ENCODE results near the gene TUBB6.

Gene TUBB6

GRCh38 chr18:12290086-12290485 lies 18.0 kb upstream of the TUBB6 start:
- in situ Hi-C loops (cut with HindIII; ENCODE audit: low sequenced_read_pairs): no loop called here

GRCh38 chr18:12291161-12291560 lies 16.9 kb upstream of the TUBB6 start:
- in situ Hi-C loops (cut with HindIII; ENCODE audit: low sequenced_read_pairs): no loop called here

- in situ Hi-C loops (cut with HindIII; ENCODE audit: low sequenced_read_pairs): no loop called here
These were observed 16.4 kb upstream of the TUBB6 start for GRCh38 chr18:12291690-12292089.

- in situ Hi-C loops (cut with HindIII; ENCODE audit: low sequenced_read_pairs): no loop called here
These were observed 14.2 kb upstream of the TUBB6 start for GRCh38 chr18:12293831-12294230.

- in situ Hi-C loops (cut with HindIII; ENCODE audit: low sequenced_read_pairs): no loop called here
These were observed 12.5 kb upstream of the TUBB6 start for GRCh38 chr18:12295389-12296086.

GRCh38 chr18:12296087-12296403 lies 12.0 kb upstream of the TUBB6 start:
- in situ Hi-C loops (cut with HindIII; ENCODE audit: low sequenced_read_pairs): no loop called here

- in situ Hi-C loops (cut with HindIII; ENCODE audit: low sequenced_read_pairs): no loop called here
These were observed 11.6 kb upstream of the TUBB6 start for GRCh38 chr18:12296457-12296856.

GRCh38 chr18:12299862-12300261 lies 8.2 kb upstream of the TUBB6 start:
- in situ Hi-C loops (cut with HindIII; ENCODE audit: low sequenced_read_pairs): no loop called here

- in situ Hi-C loops (cut with HindIII; ENCODE audit: low sequenced_read_pairs): no loop called here
These were observed 6.6 kb upstream of the TUBB6 start for GRCh38 chr18:12301263-12302005.

- in situ Hi-C loops (cut with HindIII; ENCODE audit: low sequenced_read_pairs): no loop called here
These were observed 5.5 kb upstream of the TUBB6 start for GRCh38 chr18:12302391-12303147.

- in situ Hi-C loops (cut with HindIII; ENCODE audit: low sequenced_read_pairs): loop anchor here (5.0 kb wide), 2 partner anchors 62 to 232 kb away; no protein-coding TSS in a partner anchor
These were observed 3.5 kb upstream of the TUBB6 start for GRCh38 chr18:12304351-12305210.

- in situ Hi-C loops (cut with HindIII; ENCODE audit: low sequenced_read_pairs): loop anchor here (5.0 kb wide), 2 partner anchors 63 to 233 kb away; no protein-coding TSS in a partner anchor
These were observed 2.8 kb upstream of the TUBB6 start for GRCh38 chr18:12305211-12305610.

GRCh38 chr18:12305930-12306629 lies 2.0 kb upstream of the TUBB6 start:
- in situ Hi-C loops (cut with HindIII; ENCODE audit: low sequenced_read_pairs): loop anchor here (5.0 kb wide), 2 partner anchors 64 to 234 kb away; no protein-coding TSS in a partner anchor

GRCh38 chr18:12306752-12307700 lies 1.0 kb upstream of the TUBB6 start:
- in situ Hi-C loops (cut with HindIII; ENCODE audit: low sequenced_read_pairs): loop anchor here (5.0 kb wide), 2 partner anchors 65 to 235 kb away; no protein-coding TSS in a partner anchor

- in situ Hi-C loops (cut with HindIII; ENCODE audit: low sequenced_read_pairs): loop anchor here (5.0 kb wide), 2 partner anchors 66 to 236 kb away; no protein-coding TSS in a partner anchor
These were observed 502 bp downstream of the TUBB6 start for GRCh38 chr18:12308386-12309100.

GRCh38 chr18:12309683-12310198 lies 1.7 kb downstream of the TUBB6 start:
- in situ Hi-C loops (cut with HindIII; ENCODE audit: low sequenced_read_pairs): loop anchor here (5.0 kb wide), 2 partner anchors 67 to 237 kb away; no protein-coding TSS in a partner anchor

GRCh38 chr18:12310762-12311161 lies 2.7 kb downstream of the TUBB6 start:
- in situ Hi-C loops (cut with HindIII; ENCODE audit: low sequenced_read_pairs): no loop called here

GRCh38 chr18:12312976-12313375 lies 4.9 kb downstream of the TUBB6 start:
- in situ Hi-C loops (cut with HindIII; ENCODE audit: low sequenced_read_pairs): no loop called here
